Loucy (cell line): ENCODE results near the gene SCEL.

Source experiments
- H2AFZ ChIP-seq: fragments of 200-600 bp; sonication (generic); 2 replicates; pipeline ENCODE4 v1.6.0; 2016; ENCODE audit warnings: antibody characterized with exemption, mild to moderate bottlenecking, low read length, moderate library complexity
- H3F3A ChIP-seq: fragments of 200-600 bp; 2 replicates; pipeline ENCODE4 v1.6.0; 2016; ENCODE audit warnings: antibody characterized with exemption, low read depth, mild to moderate bottlenecking
- H3K27me3 ChIP-seq: fragments of 200-600 bp; sonication (generic); 2 replicates; pipeline ENCODE4 v1.6.1; 2014; ENCODE audit warnings: low read length, mild to moderate bottlenecking; ENCODE audit not compliant: insufficient read depth, poor library complexity, severe bottlenecking
- H3K36me3 ChIP-seq: fragments of 200-600 bp; sonication (generic); 2 replicates; pipeline ENCODE4 v1.6.1; 2016; ENCODE audit warnings: low read length; ENCODE audit not compliant: insufficient read depth
- H3K4me1 ChIP-seq: fragments of 200-600 bp; sonication (generic); 2 replicates; pipeline ENCODE4 v1.5.1; 2014; ENCODE audit warnings: low read length, mild to moderate bottlenecking; ENCODE audit not compliant: insufficient read depth, poor library complexity, severe bottlenecking
- H3K4me2 ChIP-seq: fragments of 200-600 bp; sonication (generic); 2 replicates; pipeline ENCODE4 v1.6.0; 2014; ENCODE audit warnings: antibody characterized with exemption, low read length, low read depth, mild to moderate bottlenecking; ENCODE audit not compliant: poor library complexity, severe bottlenecking
- H3K4me3 ChIP-seq: fragments of 200-600 bp; sonication (generic); 2 replicates; pipeline ENCODE4 v1.5.1; 2014; ENCODE audit warnings: low read length, mild to moderate bottlenecking, mixed read lengths; ENCODE audit not compliant: poor library complexity, severe bottlenecking
- H3K79me2 ChIP-seq: fragments of 200-600 bp; sonication (generic); 2 replicates; pipeline ENCODE4 v1.6.1; 2014; ENCODE audit warnings: low read length; ENCODE audit not compliant: insufficient read depth
- H3K9ac ChIP-seq: fragments of 200-600 bp; sonication (generic); 2 replicates; pipeline ENCODE4 v1.6.0; 2014; ENCODE audit warnings: mild to moderate bottlenecking, low read depth, low read length, moderate library complexity; ENCODE audit not compliant: poor library complexity, severe bottlenecking
- H3K9me2 ChIP-seq: fragments of 200-600 bp; sonication (generic); replicated peaks from 2 replicates; pipeline ENCODE4 v1.6.1; 2016; ENCODE audit warnings: low read depth, low read length, mixed read lengths
- H3K9me3 ChIP-seq: fragments of 200-600 bp; sonication (generic); 2 replicates; pipeline ENCODE4 v1.6.1; 2014; ENCODE audit warnings: mild to moderate bottlenecking, antibody characterized with exemption, low read length, low read depth; ENCODE audit not compliant: insufficient read depth
- H4K20me1 ChIP-seq: fragments of 200-600 bp; sonication (generic); 2 replicates; pipeline ENCODE4 v1.6.0; 2014; ENCODE audit warnings: antibody characterized with exemption, low read length, mild to moderate bottlenecking; ENCODE audit not compliant: insufficient read depth, poor library complexity, severe bottlenecking
- CTCF ChIP-seq: fragments of 200-600 bp; sonication (generic); conservative IDR thresholded peaks from 2 replicates; pipeline ENCODE4 v1.5.1; 2014; ENCODE audit warnings: mild to moderate bottlenecking, antibody characterized with exemption, low read length
- EZH2phosphoT487 ChIP-seq: fragments of 200-600 bp; IDR thresholded peaks from 2 replicates; pipeline ENCODE4 v1.6.1; 2018; ENCODE audit warnings: antibody characterized with exemption, mild to moderate bottlenecking, moderate library complexity, borderline replicate concordance

The SCEL gene

DNA sequence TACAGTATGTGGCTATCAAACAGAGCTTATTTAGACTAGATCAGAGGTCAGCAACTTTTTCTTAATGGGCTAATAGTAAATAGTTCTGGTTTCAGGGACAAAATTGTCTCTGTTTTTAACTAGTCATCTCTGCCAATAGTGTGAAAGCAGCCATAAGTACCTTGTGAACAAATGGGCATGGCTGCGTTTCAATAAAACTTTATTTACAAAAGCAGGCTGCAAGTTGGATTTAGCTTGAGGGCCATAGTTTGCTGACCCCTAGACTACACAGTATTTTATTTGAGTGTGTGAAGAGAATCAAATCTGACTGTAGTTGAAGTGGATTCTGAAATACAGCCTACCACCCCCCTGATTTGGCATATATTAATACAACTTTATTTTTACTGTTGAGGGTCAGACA lies 75.6 kb downstream of the SCEL start:
- H2AFZ ChIP-seq = no peak overlapping the region
- H3K36me3 ChIP-seq = no peaks in the 10 kb centered on the region
- TF ChIP-seq EZH2phosphoT487 (no peak), CTCF (no peak)

DNA sequence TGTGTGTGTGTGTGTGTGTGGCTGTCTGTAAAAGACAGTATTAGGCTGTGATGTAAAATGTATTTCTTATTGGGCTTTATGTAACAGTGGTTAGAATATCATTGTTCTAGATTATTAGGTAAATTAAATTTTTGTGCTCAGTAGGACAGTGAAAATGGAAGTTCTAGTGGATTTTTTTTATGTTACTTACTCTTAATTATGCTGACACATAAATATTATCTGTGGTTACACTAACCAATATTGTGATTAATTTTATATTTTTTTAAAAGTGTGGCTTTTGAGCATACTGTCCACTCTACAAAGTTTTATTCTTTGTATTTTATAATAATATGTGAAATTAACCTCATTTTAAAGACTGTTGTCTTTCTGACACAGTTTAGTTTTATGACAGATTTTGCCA lies 80.5 kb downstream of the SCEL start:
- H3K9me3 ChIP-seq = no peaks in the 10 kb centered on the region
- no peak overlapping the region for H2AFZ ChIP-seq
- H3K9ac ChIP-seq = no peak overlapping the region
- H3K79me2 ChIP-seq = no peaks in the 10 kb centered on the region
- H3F3A ChIP-seq = no peaks in the 10 kb centered on the region
- TF ChIP-seq EZH2phosphoT487 (no peak), CTCF (no peak)
- no peaks in the 10 kb centered on the region for H3K9me2 ChIP-seq
- no peaks in the 10 kb centered on the region for H4K20me1 ChIP-seq
- H3K4me1 ChIP-seq = no peaks in the 10 kb centered on the region
- no peak overlapping the region for H3K4me2 ChIP-seq
- no peak overlapping the region for H3K4me3 ChIP-seq
- no peaks in the 10 kb centered on the region for H3K27me3 ChIP-seq
- no peaks in the 10 kb centered on the region for H3K36me3 ChIP-seq

More for the DNA sequence above, 75.6 kb downstream of the SCEL start:
- H3K9me3 ChIP-seq = no peaks in the 10 kb centered on the region
- H4K20me1 ChIP-seq = no peaks in the 10 kb centered on the region
- H3K9me2 ChIP-seq = no peaks in the 10 kb centered on the region
- H3K4me2 ChIP-seq = no peak overlapping the region
- no peaks in the 10 kb centered on the region for H3F3A ChIP-seq
- no peaks in the 10 kb centered on the region for H3K4me1 ChIP-seq
- H3K79me2 ChIP-seq = no peaks in the 10 kb centered on the region
- no peak overlapping the region for H3K4me3 ChIP-seq
- no peak overlapping the region for H3K9ac ChIP-seq
- H3K27me3 ChIP-seq = no peaks in the 10 kb centered on the region

- Histone ChIP-seq H2AFZ (no peak overlapping the region), H3F3A (no peaks in the 10 kb centered on the region), H3K36me3 (no peaks in the 10 kb centered on the region), H3K9me2 (no peaks in the 10 kb centered on the region), H3K4me3 (no peak overlapping the region), H3K4me2 (no peak overlapping the region), H3K4me1 (no peaks in the 10 kb centered on the region), H3K9ac (no peak overlapping the region), H4K20me1 (no peaks in the 10 kb centered on the region), H3K79me2 (no peaks in the 10 kb centered on the region), H3K27me3 (no peaks in the 10 kb centered on the region), H3K9me3 (no peaks in the 10 kb centered on the region)
- TF ChIP-seq CTCF (no peak), EZH2phosphoT487 (no peak)
These were observed 84.1 kb downstream of the SCEL start for GRCh38 chr13:77619655-77620054.
